ENCODE results near the gene ABCA8. TPM values are rescaled to one million over a fixed set of nuclear protein-coding genes. Genes with fewer than 3 reads are reported as not detected.
"Not testable (repeated sequence)": the region's sequence is repeated elsewhere in the genome, so short reads cannot be mapped to it uniquely, and the experiment has no call there.

The ABCA8 gene
- 90.5 TPM for total RNA-seq
- long read RNA-seq, partial matches to known transcripts, result 18 of 21 reads
- long read RNA-seq, other reads (novel, unspliced or antisense), result 2 of 21 reads

GRCh38 chr17:68955181-68955841 is at the start of gene ABCA8:
ABCA8 (minus strand) TSS chr17:68955392; CDS start chr17:68942034, 13,358 bp downstream.
- no peak for DNase-seq (ENCODE audit: low spot score)

- DNase-seq (ENCODE audit: low spot score), result not testable (repeated sequence)
Measured at GRCh38 chr17:69004759-69005158, 49.6 kb upstream of the ABCA8 start.

GRCh38 chr17:68999743-69000142 is 44.6 kb upstream of the ABCA8 start:
- DNase-seq (ENCODE audit: low spot score), result not testable (repeated sequence)

- no peak for DNase-seq (ENCODE audit: low spot score)
Measured at GRCh38 chr17:68993112-68993511, 37.9 kb upstream of the ABCA8 start.

- no peak for DNase-seq (ENCODE audit: low spot score)
Measured at GRCh38 chr17:68987966-68988365, 32.8 kb upstream of the ABCA8 start.

- DNase-seq (ENCODE audit: low spot score), result no peak
Measured at GRCh38 chr17:68981288-68981687, 26.1 kb upstream of the ABCA8 start.

- DNase-seq (ENCODE audit: low spot score), result no peak
Measured at GRCh38 chr17:68973098-68973846, 18.1 kb upstream of the ABCA8 start.

GRCh38 chr17:68972119-68972704 is 17.0 kb upstream of the ABCA8 start:
- DNase-seq (ENCODE audit: low spot score), result no peak

GRCh38 chr17:68969101-68969500 is 13.9 kb upstream of the ABCA8 start:
- no peak for DNase-seq (ENCODE audit: low spot score)

GRCh38 chr17:68963958-68964357 is 8.8 kb upstream of the ABCA8 start:
- no peak for DNase-seq (ENCODE audit: low spot score)

GRCh38 chr17:68961214-68961882 is 6.2 kb upstream of the ABCA8 start:
- no peak for DNase-seq (ENCODE audit: low spot score)

GRCh38 chr17:68959117-68959516 is 3.9 kb upstream of the ABCA8 start:
- DNase-seq (ENCODE audit: low spot score), result not testable (repeated sequence)

GRCh38 chr17:68957944-68958343 is 2.8 kb upstream of the ABCA8 start:
- no peak for DNase-seq (ENCODE audit: low spot score)

GRCh38 chr17:68954146-68954896 is 871 bp downstream of the ABCA8 start:
- DNase-seq (ENCODE audit: low spot score), result no peak

GRCh38 chr17:68953340-68953997 is 1.7 kb downstream of the ABCA8 start:
- no peak for DNase-seq (ENCODE audit: low spot score)

- DNase-seq (ENCODE audit: low spot score), result no peak
Measured at GRCh38 chr17:68950725-68951124, 4.5 kb downstream of the ABCA8 start.

GRCh38 chr17:68947868-68948267 is 7.3 kb downstream of the ABCA8 start:
- DNase-seq (ENCODE audit: low spot score), result not testable (repeated sequence)

GRCh38 chr17:68944435-68945035 is 10.7 kb downstream of the ABCA8 start:
- DNase-seq (ENCODE audit: low spot score), result no peak

GRCh38 chr17:68943812-68944182 is 11.4 kb downstream of the ABCA8 start:
- not testable (repeated sequence) for DNase-seq (ENCODE audit: low spot score)
